GM21367 (cell line): ENCODE data around the gene KANSL1.
"Not testable (repeated sequence)": the region's sequence is repeated elsewhere in the genome, so short reads cannot be mapped to it uniquely, and the experiment has no call there.

ENCODE experiments used
- ATAC-seq: cut with Tn5 transposase; IDR thresholded peaks from one replicate; pipeline ENCODE4 v1.9.1; 2021; ENCODE audit not compliant: unreplicated experiment

The KANSL1 gene, protein sequence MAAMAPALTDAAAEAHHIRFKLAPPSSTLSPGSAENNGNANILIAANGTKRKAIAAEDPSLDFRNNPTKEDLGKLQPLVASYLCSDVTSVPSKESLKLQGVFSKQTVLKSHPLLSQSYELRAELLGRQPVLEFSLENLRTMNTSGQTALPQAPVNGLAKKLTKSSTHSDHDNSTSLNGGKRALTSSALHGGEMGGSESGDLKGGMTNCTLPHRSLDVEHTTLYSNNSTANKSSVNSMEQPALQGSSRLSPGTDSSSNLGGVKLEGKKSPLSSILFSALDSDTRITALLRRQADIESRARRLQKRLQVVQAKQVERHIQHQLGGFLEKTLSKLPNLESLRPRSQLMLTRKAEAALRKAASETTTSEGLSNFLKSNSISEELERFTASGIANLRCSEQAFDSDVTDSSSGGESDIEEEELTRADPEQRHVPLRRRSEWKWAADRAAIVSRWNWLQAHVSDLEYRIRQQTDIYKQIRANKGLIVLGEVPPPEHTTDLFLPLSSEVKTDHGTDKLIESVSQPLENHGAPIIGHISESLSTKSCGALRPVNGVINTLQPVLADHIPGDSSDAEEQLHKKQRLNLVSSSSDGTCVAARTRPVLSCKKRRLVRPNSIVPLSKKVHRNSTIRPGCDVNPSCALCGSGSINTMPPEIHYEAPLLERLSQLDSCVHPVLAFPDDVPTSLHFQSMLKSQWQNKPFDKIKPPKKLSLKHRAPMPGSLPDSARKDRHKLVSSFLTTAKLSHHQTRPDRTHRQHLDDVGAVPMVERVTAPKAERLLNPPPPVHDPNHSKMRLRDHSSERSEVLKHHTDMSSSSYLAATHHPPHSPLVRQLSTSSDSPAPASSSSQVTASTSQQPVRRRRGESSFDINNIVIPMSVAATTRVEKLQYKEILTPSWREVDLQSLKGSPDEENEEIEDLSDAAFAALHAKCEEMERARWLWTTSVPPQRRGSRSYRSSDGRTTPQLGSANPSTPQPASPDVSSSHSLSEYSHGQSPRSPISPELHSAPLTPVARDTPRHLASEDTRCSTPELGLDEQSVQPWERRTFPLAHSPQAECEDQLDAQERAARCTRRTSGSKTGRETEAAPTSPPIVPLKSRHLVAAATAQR (N-terminal part only)

DNA sequence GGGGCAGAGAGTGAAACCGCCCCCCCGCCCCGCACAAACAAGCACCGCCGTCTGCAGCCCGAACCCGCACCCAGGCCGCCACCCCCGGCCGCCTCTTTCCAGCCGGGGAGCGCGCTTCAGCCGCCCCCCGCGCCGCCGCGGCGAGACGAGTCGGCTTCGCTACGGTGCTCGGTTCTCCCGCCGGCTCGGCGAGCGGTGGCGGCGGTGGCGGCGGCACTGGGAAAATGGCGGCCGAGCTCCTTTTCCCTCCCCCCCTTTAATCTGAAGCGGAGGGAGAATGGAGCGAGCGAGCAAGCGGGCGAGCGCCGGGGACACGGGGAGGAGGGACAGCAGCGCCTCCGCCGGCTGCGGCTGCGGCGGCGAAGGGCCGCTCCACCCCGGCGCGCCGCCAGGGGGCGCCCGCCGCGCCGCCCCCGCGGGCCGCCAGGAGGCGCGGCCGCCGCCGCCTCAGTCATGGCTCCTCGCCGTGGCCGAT, at the start of gene KANSL1:
Gene KANSL1, minus strand, starts transcription at position 279 of the 475 bp plus-strand sequence. CDS start 21,286 bp downstream, outside the sequence.
- ATAC-seq, result peak; percentile 43

DNA sequence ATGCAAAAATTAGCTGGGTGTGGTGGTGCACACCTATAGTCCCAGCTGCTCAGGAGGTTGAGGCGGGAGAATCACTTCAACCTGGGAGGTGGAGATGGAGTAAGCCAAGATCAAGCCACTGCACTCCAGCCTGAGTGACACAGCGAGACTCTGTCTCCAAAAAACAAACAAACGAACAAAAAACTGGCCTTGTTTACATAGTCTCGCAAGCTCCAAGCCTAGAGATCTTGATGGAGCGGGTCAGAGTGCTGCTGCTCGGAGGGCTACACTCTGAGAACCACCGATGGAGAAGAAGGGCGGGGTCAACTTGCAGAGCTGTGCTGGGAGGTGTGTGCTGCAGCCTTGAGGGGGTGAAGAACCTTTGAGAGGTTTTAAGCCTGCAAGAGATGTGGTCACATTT, 38.1 kb upstream of the KANSL1 start:
- ATAC-seq, result not testable (repeated sequence)

GRCh38 chr17:46225274-46225794, 32.1 kb upstream of the KANSL1 start:
- peak; percentile 89 for ATAC-seq

GRCh38 chr17:46224864-46225263, 31.6 kb upstream of the KANSL1 start:
- ATAC-seq, result peak; percentile 27

GRCh38 chr17:46223041-46223440, 29.8 kb upstream of the KANSL1 start:
- not testable (repeated sequence) for ATAC-seq

- no peak for ATAC-seq
These were observed 23.5 kb upstream of the KANSL1 start for GRCh38 chr17:46216682-46217081.

DNA sequence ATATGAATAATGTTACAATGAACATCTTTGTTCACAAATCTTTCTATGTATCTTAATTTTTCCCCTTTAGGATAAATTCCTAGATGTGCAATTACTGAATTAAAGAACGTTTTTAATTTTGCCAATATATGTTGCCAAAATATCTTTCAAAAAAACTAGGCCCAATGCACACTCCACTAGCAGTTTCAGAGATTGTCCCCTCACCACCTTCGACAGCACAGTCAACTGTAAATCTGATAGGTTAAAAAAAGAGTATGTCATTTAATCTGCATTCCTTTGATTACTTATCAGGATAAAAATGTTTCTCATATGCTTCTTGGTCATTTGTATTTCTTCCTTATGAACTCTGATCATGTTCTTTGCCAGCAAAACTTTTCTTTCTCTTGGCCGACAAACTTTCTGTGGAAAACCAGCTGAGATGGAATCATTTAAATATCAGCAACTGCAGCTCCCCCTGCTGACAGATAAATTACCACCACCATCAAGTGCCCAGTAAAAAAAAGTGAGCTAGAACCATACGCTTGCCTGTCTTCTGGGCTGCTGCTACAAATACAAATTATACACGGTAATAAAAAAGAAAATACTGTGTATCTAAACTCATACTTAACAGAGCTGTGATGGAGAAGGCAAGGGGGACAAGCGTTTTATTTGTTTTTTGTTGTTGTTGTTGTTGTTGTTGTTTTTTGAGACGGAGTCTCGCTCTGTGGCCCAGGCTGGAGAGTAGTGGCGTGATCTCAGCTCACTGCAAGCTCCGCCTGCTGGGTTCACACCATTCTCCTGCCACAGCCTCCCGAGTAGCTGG, 19.6 kb upstream of the KANSL1 start:
- no peak for ATAC-seq

- no peak for ATAC-seq
These were observed 15.8 kb upstream of the KANSL1 start for GRCh38 chr17:46208997-46209396.

DNA sequence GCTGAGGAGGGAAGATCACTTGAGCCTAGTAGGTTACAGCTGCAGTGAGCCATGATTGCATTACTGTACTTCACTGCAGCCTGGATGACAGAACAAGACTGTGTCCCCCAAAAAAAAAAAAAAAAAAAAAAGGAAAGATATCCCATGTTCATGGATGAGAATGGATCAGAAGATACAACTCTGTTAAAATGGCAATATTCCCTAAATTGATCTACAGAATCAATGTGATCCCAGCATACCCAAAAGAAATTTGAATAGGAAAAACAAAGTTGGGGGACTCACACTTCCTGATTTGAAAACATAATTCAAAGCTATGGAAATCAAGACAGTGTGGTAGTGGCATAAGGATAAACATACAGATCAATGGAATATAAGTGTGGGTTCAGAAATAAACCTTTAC, 12.7 kb upstream of the KANSL1 start:
- ATAC-seq, result no peak

GRCh38 chr17:46202424-46202823, 9.2 kb upstream of the KANSL1 start:
- ATAC-seq, result no peak

- no peak for ATAC-seq
These were observed 8.3 kb upstream of the KANSL1 start for GRCh38 chr17:46201491-46201890.

- ATAC-seq, result no peak
These were observed 7.0 kb upstream of the KANSL1 start for GRCh38 chr17:46200197-46200596.

GRCh38 chr17:46199379-46199778, 6.2 kb upstream of the KANSL1 start:
- ATAC-seq, result no peak

DNA sequence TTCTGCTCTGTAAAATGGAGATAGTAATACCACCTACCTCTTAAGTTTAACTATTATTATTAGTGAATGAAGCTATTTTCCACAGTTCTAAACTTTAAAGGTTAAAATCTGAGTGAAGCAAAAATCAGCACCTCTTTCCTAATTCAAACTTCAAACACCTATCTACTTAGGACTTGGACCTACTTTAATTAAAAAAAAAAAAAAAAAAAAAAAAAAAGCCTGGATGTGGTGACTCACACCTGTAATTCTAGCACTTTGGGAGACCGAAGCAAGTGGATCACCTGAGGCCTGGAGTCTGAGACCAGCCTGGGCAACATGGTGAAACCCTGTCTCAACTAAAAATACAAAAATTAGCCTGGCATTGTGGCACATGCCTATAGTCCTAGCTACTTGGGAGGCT, 5.0 kb upstream of the KANSL1 start:
- no peak for ATAC-seq

DNA sequence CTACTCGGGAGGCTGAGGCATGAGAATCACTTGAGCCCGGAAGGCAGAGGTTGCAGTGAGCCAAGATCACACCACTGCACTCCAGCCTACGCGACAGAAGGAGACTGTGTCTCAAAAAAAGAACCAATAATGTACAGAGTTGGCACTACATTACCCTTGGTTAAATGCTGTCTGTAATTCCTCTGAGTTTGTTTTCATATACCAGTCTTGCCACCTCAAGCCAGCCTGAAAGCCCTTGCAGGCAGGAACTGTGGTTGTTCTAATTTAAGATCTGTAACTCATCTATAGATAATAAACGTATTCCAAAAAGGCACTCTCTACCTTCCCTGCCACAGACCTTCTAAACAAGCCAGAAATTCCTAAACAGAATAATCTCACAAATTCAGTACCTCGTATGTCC, 4.3 kb upstream of the KANSL1 start:
- ATAC-seq, result no peak

DNA sequence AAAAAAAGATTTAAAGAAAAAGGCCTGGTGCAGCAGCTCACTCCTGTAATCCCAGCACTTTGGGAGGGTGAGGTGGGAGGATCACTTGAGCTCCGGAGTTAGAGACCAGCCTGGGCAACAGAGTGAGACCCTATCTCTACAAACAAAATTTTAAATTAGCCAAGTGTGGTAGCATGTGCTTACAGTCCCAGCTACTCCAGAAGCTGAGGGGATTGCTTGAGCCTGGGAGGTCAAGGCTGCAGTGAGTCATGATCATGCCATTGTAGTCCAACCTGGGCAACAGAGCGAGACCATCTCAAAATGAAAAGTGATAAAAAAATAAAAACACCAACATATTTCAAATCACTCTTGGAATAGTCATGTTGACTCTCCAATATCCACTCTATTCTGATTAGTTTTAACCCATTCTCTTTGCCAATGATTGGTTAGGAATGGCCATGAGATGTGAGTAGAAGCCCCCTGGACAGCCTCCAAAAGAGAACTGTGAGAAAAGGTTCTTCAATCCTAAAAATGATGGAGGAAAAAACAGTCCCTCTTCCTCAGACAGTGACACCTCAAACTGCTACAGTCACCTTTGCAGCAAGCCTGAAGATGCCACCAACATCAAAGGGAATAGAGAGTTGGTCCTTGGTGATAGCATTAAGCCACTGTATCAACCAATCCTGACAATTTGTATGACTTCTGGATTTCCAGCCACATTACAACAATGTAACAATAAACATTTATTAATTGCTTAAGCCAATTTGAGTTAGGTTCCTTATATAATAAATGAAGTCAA, 2.9 kb upstream of the KANSL1 start:
- ATAC-seq, result no peak

DNA sequence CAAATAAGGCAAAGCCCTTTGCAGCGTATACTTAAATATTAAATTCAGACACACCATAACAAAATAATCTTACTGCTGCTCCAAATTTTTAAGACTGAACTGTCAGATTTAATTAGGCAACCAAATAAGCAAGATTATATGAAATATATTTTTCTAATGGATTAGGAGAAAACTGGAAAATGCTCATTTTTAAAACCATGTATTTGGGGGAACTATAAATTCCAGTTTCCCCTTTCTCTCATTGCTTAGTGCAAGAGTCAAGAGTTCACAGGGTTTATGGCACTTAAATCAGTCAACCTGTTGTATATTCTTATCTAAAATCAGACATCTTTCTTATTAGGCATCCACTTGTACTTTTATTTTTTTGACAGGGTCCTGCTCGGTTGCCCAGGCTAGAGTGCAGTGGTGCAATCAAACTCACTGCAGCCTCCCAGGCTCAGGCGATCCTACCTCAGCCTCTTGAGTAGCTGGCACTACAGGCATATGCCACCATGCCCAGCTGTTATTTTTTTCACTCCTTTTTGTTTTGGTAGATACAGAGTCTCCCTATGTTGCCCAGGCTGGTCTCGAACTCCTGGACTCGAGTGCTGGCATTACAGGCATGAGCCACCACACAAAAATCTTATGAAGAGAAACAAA, 2.1 kb upstream of the KANSL1 start:
- no peak for ATAC-seq

- no peak for ATAC-seq
These were observed 1.4 kb upstream of the KANSL1 start for GRCh38 chr17:46194393-46195216.
